Measurements from ENCODE around the gene SCG2. TPM values are rescaled to one million over a fixed set of nuclear protein-coding genes. Genes with fewer than 3 reads are reported as not detected.

Gene SCG2
- total RNA-seq, 4 donors from 2014 or later = 3.2 to 5.1 (median 4.8) TPM; not detected in 1

GRCh38 chr2:223599640-223600380, 2.4 kb downstream of the SCG2 start:
- TF ChIP-seq, protein P1, sequence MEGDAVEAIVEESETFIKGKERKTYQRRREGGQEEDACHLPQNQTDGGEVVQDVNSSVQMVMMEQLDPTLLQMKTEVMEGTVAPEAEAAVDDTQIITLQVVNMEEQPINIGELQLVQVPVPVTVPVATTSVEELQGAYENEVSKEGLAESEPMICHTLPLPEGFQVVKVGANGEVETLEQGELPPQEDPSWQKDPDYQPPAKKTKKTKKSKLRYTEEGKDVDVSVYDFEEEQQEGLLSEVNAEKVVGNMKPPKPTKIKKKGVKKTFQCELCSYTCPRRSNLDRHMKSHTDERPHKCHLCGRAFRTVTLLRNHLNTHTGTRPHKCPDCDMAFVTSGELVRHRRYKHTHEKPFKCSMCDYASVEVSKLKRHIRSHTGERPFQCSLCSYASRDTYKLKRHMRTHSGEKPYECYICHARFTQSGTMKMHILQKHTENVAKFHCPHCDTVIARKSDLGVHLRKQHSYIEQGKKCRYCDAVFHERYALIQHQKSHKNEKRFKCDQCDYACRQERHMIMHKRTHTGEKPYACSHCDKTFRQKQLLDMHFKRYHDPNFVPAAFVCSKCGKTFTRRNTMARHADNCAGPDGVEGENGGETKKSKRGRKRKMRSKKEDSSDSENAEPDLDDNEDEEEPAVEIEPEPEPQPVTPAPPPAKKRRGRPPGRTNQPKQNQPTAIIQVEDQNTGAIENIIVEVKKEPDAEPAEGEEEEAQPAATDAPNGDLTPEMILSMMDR (IDR thresholded peaks at IDR 0.05) = no peak
- TF ChIP-seq POLR2A (IDR thresholded peaks at IDR 0.05) = no peak

DNA sequence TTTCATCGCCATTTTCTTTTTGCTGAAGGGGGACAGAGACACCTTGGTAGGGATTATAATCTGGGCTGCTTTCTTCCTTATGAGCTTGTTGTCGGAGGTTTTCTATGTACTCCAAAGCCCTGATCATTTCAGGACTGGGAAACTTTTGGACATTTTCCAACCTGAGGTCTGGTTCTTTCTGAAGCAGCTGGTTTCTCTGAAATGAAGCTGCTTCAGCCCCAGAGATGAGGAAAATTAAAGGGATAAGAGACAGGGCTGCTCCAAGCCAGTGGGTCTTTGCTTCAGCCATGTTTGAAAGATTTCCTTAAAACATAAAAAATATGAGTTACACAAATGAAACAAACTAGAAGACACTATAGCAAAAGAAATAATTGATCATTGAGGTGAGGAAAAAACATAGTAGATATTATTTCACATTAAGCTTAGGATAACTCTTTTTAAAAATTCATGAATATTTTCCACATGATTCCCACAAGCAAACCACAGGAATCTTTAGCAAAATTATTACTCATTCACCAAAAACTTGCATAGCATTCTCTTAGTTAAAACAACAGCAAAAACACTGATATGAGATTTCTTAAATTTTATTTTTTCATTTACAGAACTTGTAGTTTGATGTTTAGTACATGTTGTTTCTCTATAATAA, 3.0 kb downstream of the SCG2 start:
- Histone ChIP-seq H3K36me3 (no peaks in the 10 kb centered on the region), H3K4me3 (no peak overlapping the region), H3K4me1 (no peaks in the 10 kb centered on the region), H3K27me3 (no peaks in the 10 kb centered on the region), H3K27ac (no peak overlapping the region), H3K9me3 (no peaks in the 10 kb centered on the region)
- TF ChIP-seq, protein P1 (IDR thresholded peaks at IDR 0.05) = no peak
- no peak for TF ChIP-seq POLR2A (IDR thresholded peaks at IDR 0.05)
- DNase-seq = no peak

More at GRCh38 chr2:223599640-223600380, 2.4 kb downstream of the SCG2 start:
- no peaks in the 10 kb centered on the region for H3K36me3 ChIP-seq
- no peaks in the 10 kb centered on the region for H3K9me3 ChIP-seq
- H3K27me3 ChIP-seq = no peaks in the 10 kb centered on the region
- H3K27ac ChIP-seq = no peak overlapping the region
- no peaks in the 10 kb centered on the region for H3K4me1 ChIP-seq
- no peak overlapping the region for H3K4me3 ChIP-seq
- no peak for DNase-seq

- Histone ChIP-seq H3K9me3 (no peaks in the 10 kb centered on the region), H3K4me1 (no peaks in the 10 kb centered on the region), H3K4me3 (no peak overlapping the region), H3K27me3 (no peaks in the 10 kb centered on the region), H3K27ac (no peak overlapping the region), H3K36me3 (no peaks in the 10 kb centered on the region)
- TF ChIP-seq, protein P1 (IDR thresholded peaks at IDR 0.05) = no peak
- TF ChIP-seq POLR2A (IDR thresholded peaks at IDR 0.05) = no peak
- DNase-seq = no peak
These were observed 5.1 kb downstream of the SCG2 start for GRCh38 chr2:223597076-223597475.

GRCh38 chr2:223596208-223596607, 6.0 kb downstream of the SCG2 start:
- Histone ChIP-seq H3K36me3 (no peaks in the 10 kb centered on the region), H3K27ac (no peak overlapping the region), H3K9me3 (no peaks in the 10 kb centered on the region), H3K27me3 (no peaks in the 10 kb centered on the region), H3K4me1 (no peaks in the 10 kb centered on the region), H3K4me3 (no peak overlapping the region)
- TF ChIP-seq, protein P1 (IDR thresholded peaks at IDR 0.05) = no peak
- no peak for TF ChIP-seq POLR2A (IDR thresholded peaks at IDR 0.05)
- no peak for DNase-seq

DNA sequence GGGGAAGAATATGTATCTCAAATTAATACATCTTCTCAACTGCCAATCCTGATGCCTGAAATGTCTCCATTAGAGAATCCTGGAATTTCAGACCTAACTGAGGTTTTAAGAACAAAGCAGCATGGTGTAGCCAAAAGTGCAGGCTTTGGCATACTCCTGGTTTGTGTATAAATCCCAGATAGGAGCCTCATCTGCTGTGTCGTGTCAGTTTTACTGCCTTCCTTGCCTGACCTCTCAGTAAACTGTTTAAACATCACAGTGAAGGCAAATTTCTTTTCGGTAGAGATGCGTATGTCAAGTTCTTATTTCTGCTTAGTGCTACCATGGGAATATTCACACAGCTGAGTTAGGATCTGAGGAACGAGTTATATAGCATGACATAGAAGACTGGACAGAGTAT, 7.3 kb downstream of the SCG2 start:
- Histone ChIP-seq H3K36me3 (no peaks in the 10 kb centered on the region), H3K4me1 (no peaks in the 10 kb centered on the region), H3K9me3 (no peaks in the 10 kb centered on the region), H3K27me3 (no peaks in the 10 kb centered on the region), H3K4me3 (no peak overlapping the region), H3K27ac (no peak overlapping the region)
- DNase-seq = no peak
- TF ChIP-seq, protein P1 (IDR thresholded peaks at IDR 0.05) = no peak
- no peak for TF ChIP-seq POLR2A (IDR thresholded peaks at IDR 0.05)

Data from Peyer's patch (tissue), 4 donors.